Left ventricle myocardium inferior (tissue), 1 donor: ENCODE measurements around the gene CBX3. TPM values are rescaled to one million over a fixed set of nuclear protein-coding genes. Genes with fewer than 3 reads are reported as not detected.

Experiments used
- DNase-seq: peaks from one replicate; pipeline ENCODE4 v3.0.0-alpha.2; 2020
- H3K27ac ChIP-seq: fragments of 200-600 bp; replicated peaks from 2 replicates; pipeline ENCODE4 v1.8.0; 2021
- H3K27me3 ChIP-seq: fragments of 200-600 bp; 2 replicates; pipeline ENCODE4 v1.8.0; 2021; ENCODE audit warnings: low read depth
- H3K36me3 ChIP-seq: fragments of 200-600 bp; 2 replicates; pipeline ENCODE4 v1.8.0; 2021
- H3K4me1 ChIP-seq: fragments of 200-600 bp; 2 replicates; pipeline ENCODE4 v1.8.0; 2021
- H3K4me3 ChIP-seq: fragments of 200-600 bp; 2 replicates; pipeline ENCODE4 v1.8.0; 2021; ENCODE audit warnings: mild to moderate bottlenecking, moderate library complexity
- H3K9me3 ChIP-seq: fragments of 200-600 bp; replicated peaks from 2 replicates; pipeline ENCODE4 v1.8.0; 2021
- CTCF ChIP-seq: fragments of 200-600 bp; IDR thresholded peaks from 2 replicates; pipeline ENCODE4 v1.8.0; 2021; ENCODE audit warnings: antibody characterized with exemption, mild to moderate bottlenecking, borderline replicate concordance
- intact Hi-C: fragments of 100-400 bp; cut with micrococcal nuclease; formaldehyde crosslinking; loops from one replicate; pipeline ENCODE4 v1.11.0; 2022
- total RNA-seq: library from RNA; stranded (reverse); fragmentation: NEBNext Ultra II Directional; extraction: Animal tissue kit (Norgen Biotek cat#: 25700); gene quantifications from one replicate; pipeline ENCODE4 v1.2.1, GENCODE V29; 2021
- donor health status: DM: no; HTN: yes; CAD: no; lungs with severe emphysema.

CBX3 gene
- total RNA-seq, 1 donor from 2014 or later: 58.5 TPM

- intact Hi-C loops: no loop called here
- TF ChIP-seq CTCF: no peak
These were observed 760 bp downstream of the CBX3 start for GRCh38 chr7:26202019-26202990.

GRCh38 chr7:26203016-26203415 lies 1.5 kb downstream of the CBX3 start:
- Histone ChIP-seq H3K4me3 (peak overlapping the region; percentile 90), H3K27me3 (no peaks in the 10 kb centered on the region), H3K36me3 (peaks cover 27% of the 10 kb centered on the region), H3K9me3 (no peaks in the 10 kb centered on the region), H3K4me1 (peaks cover 66% of the 10 kb centered on the region), H3K27ac (peak overlapping the region; percentile 98)
- intact Hi-C loops: no loop called here
- no peak for TF ChIP-seq CTCF
- no peak for DNase-seq

More at GRCh38 chr7:26202019-26202990, 760 bp downstream of the CBX3 start:
- H3K9me3 ChIP-seq: no peaks in the 10 kb centered on the region
- DNase-seq: peak; percentile 60
- H3K27me3 ChIP-seq: no peaks in the 10 kb centered on the region
- peak overlapping the region; percentile 98 for H3K27ac ChIP-seq
- H3K36me3 ChIP-seq: peaks cover 25% of the 10 kb centered on the region
- H3K4me3 ChIP-seq: peak overlapping the region; percentile 90
- H3K4me1 ChIP-seq: peaks cover 73% of the 10 kb centered on the region

GRCh38 chr7:26208040-26208439 lies 6.5 kb downstream of the CBX3 start:
- peaks cover 39% of the 10 kb centered on the region for H3K4me1 ChIP-seq
- intact Hi-C loops: no loop called here
- no peaks in the 10 kb centered on the region for H3K9me3 ChIP-seq
- no peak overlapping the region for H3K27ac ChIP-seq
- DNase-seq: no peak
- H3K27me3 ChIP-seq: no peaks in the 10 kb centered on the region
- peaks cover 68% of the 10 kb centered on the region for H3K36me3 ChIP-seq
- H3K4me3 ChIP-seq: no peak overlapping the region
- TF ChIP-seq CTCF: no peak

GRCh38 chr7:26212921-26213718 lies 11.6 kb downstream of the CBX3 start:
- intact Hi-C loops: no loop called here
- no peak for TF ChIP-seq CTCF

GRCh38 chr7:26213807-26214515 lies 12.4 kb downstream of the CBX3 start:
- intact Hi-C loops: no loop called here
- Histone ChIP-seq H3K36me3 (peaks cover 42% of the 10 kb centered on the region), H3K9me3 (no peaks in the 10 kb centered on the region), H3K4me1 (peaks cover 10% of the 10 kb centered on the region), H3K27me3 (no peaks in the 10 kb centered on the region), H3K4me3 (no peak overlapping the region), H3K27ac (no peak overlapping the region)
- TF ChIP-seq CTCF: no peak
- DNase-seq: no peak

More at GRCh38 chr7:26212921-26213718, 11.6 kb downstream of the CBX3 start:
- Histone ChIP-seq H3K27ac (no peak overlapping the region), H3K4me1 (peaks cover 10% of the 10 kb centered on the region), H3K27me3 (no peaks in the 10 kb centered on the region), H3K36me3 (peaks cover 50% of the 10 kb centered on the region), H3K9me3 (no peaks in the 10 kb centered on the region), H3K4me3 (no peak overlapping the region)
- DNase-seq: no peak
